GM18502 (cell line): ENCODE data around the gene SH3GLB1.
"Not testable (repeated sequence)": the region's sequence is repeated elsewhere in the genome, so short reads cannot be mapped to it uniquely, and the experiment has no call there.

Source experiments
- ATAC-seq: cut with Tn5 transposase; IDR thresholded peaks from one replicate; pipeline ENCODE4 v1.9.1; 2021; ENCODE audit warnings: mild to moderate bottlenecking; ENCODE audit not compliant: unreplicated experiment, poor library complexity

The SH3GLB1 gene

GRCh38 chr1:86704458-86704971 is at the start of gene SH3GLB1:
Gene SH3GLB1 (plus strand): TSS chr1:86704576. CDS start chr1:86704900, 324 bp downstream.
- peak; percentile 87 for ATAC-seq

GRCh38 chr1:86658381-86658780 is 46.0 kb upstream of the SH3GLB1 start:
- ATAC-seq, result not testable (repeated sequence)

GRCh38 chr1:86666368-86666767 is 38.0 kb upstream of the SH3GLB1 start:
- no peak for ATAC-seq

- no peak for ATAC-seq
These were observed 16.8 kb upstream of the SH3GLB1 start for GRCh38 chr1:86687595-86687994.

GRCh38 chr1:86692641-86693040 is 11.7 kb upstream of the SH3GLB1 start:
- ATAC-seq, result no peak

- no peak for ATAC-seq
These were observed 9.0 kb upstream of the SH3GLB1 start for GRCh38 chr1:86695400-86695799.

- ATAC-seq, result no peak
These were observed 7.9 kb upstream of the SH3GLB1 start for GRCh38 chr1:86696522-86696921.

GRCh38 chr1:86699186-86699585 is 5.2 kb upstream of the SH3GLB1 start:
- ATAC-seq, result no peak

- ATAC-seq, result no peak
These were observed 2.6 kb upstream of the SH3GLB1 start for GRCh38 chr1:86701731-86702130.

GRCh38 chr1:86702954-86703494 is 1.4 kb upstream of the SH3GLB1 start:
- not testable (repeated sequence) for ATAC-seq

GRCh38 chr1:86703696-86704457 is 499 bp upstream of the SH3GLB1 start:
- peak; percentile 45 for ATAC-seq

- peak; percentile 32 for ATAC-seq
These were observed 742 bp downstream of the SH3GLB1 start for GRCh38 chr1:86704972-86705664.

- no peak for ATAC-seq
These were observed 1.2 kb downstream of the SH3GLB1 start for GRCh38 chr1:86705665-86705985.

GRCh38 chr1:86706018-86706635 is 1.8 kb downstream of the SH3GLB1 start:
- no peak for ATAC-seq

GRCh38 chr1:86708920-86709319 is 4.5 kb downstream of the SH3GLB1 start:
- ATAC-seq, result no peak

- no peak for ATAC-seq
These were observed 7.9 kb downstream of the SH3GLB1 start for GRCh38 chr1:86712088-86712860.

- ATAC-seq, result no peak
These were observed 9.1 kb downstream of the SH3GLB1 start for GRCh38 chr1:86713477-86713876.

GRCh38 chr1:86714159-86714558 is 9.8 kb downstream of the SH3GLB1 start:
- no peak for ATAC-seq

GRCh38 chr1:86714561-86715244 is 10.3 kb downstream of the SH3GLB1 start:
- ATAC-seq, result no peak

- no peak for ATAC-seq
These were observed 14.4 kb downstream of the SH3GLB1 start for GRCh38 chr1:86718786-86719185.
